ENCODE results near the gene ATXN10. TPM values are rescaled to one million over a fixed set of nuclear protein-coding genes. Genes with fewer than 3 reads are reported as not detected.
"Not testable (repeated sequence)": the region's sequence is repeated elsewhere in the genome, so short reads cannot be mapped to it uniquely, and the experiment has no call there.

Gene ATXN10
- total RNA-seq, 1 donor from 2014 or later, result 99.7 TPM

DNA sequence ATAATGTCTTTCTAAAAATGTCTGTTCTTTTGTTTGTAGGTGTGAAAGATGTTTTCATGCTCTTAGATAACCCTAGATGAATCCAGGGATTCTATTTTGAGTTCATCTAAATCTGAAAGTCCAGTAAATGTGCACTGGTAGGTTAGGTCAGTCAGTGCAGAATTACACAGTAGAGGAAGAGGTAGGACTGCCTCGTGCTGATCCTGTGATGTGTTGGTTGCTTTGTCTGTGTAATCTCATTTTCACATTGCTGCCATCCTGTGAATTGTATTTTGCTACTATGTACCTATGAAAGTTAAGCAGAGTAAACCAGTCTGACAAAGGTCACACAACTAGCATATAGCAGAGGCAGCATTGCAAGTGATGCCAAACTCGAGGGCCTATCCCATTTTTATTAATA lies 36.5 kb downstream of the ATXN10 start:
- Mint-ChIP-seq H3K27ac (no peak overlapping the region), H3K36me3 (ENCODE audit: low read depth) (peaks cover 85% of the 10 kb centered on the region), H3K4me3 (no peak overlapping the region), H3K4me1 (peaks cover 3% of the 10 kb centered on the region), H3K9me3 (no peaks in the 10 kb centered on the region), H3K27me3 (no peaks in the 10 kb centered on the region)
- ChIA-PET CTCF (no interaction called here), POLR2A (no interaction called here)
- DNase-seq (no peak), ATAC-seq (ENCODE audit: low read depth) (no peak)
- intact Hi-C loops (cut with micrococcal nuclease), result no loop called here
- TF ChIP-seq, protein P1, sequence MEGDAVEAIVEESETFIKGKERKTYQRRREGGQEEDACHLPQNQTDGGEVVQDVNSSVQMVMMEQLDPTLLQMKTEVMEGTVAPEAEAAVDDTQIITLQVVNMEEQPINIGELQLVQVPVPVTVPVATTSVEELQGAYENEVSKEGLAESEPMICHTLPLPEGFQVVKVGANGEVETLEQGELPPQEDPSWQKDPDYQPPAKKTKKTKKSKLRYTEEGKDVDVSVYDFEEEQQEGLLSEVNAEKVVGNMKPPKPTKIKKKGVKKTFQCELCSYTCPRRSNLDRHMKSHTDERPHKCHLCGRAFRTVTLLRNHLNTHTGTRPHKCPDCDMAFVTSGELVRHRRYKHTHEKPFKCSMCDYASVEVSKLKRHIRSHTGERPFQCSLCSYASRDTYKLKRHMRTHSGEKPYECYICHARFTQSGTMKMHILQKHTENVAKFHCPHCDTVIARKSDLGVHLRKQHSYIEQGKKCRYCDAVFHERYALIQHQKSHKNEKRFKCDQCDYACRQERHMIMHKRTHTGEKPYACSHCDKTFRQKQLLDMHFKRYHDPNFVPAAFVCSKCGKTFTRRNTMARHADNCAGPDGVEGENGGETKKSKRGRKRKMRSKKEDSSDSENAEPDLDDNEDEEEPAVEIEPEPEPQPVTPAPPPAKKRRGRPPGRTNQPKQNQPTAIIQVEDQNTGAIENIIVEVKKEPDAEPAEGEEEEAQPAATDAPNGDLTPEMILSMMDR (IDR thresholded peaks at IDR 0.05), result no peak

GRCh38 chr22:45709060-45709739 lies 37.6 kb downstream of the ATXN10 start:
- POLR2A ChIA-PET, result no interaction called here
- Mint-ChIP-seq H3K4me3 (no peak overlapping the region), H3K36me3 (ENCODE audit: low read depth) (peaks cover 84% of the 10 kb centered on the region), H3K9me3 (no peaks in the 10 kb centered on the region), H3K27ac (no peak overlapping the region), H3K4me1 (peaks cover 3% of the 10 kb centered on the region), H3K27me3 (no peaks in the 10 kb centered on the region)
- CTCF ChIA-PET, result no interaction called here
- TF ChIP-seq, protein P1 (IDR thresholded peaks at IDR 0.05), result no peak
- DNase-seq, result no peak
- no peak for ATAC-seq (ENCODE audit: low read depth)
- intact Hi-C loops (cut with micrococcal nuclease), result no loop called here

- peaks cover 3% of the 10 kb centered on the region for H3K4me1 Mint-ChIP-seq
- H3K4me3 Mint-ChIP-seq, result no peak overlapping the region
- DNase-seq (no peak), ATAC-seq (ENCODE audit: low read depth) (no peak)
- TF ChIP-seq, protein P1 (IDR thresholded peaks at IDR 0.05), result no peak
- intact Hi-C loops (cut with micrococcal nuclease), result no loop called here
- peaks cover 80% of the 10 kb centered on the region for H3K36me3 Mint-ChIP-seq (ENCODE audit: low read depth)
- H3K27me3 Mint-ChIP-seq, result no peaks in the 10 kb centered on the region
- no peaks in the 10 kb centered on the region for H3K9me3 Mint-ChIP-seq
- POLR2A ChIA-PET, result no interaction called here
- no peak overlapping the region for H3K27ac Mint-ChIP-seq
- CTCF ChIA-PET, result no interaction called here
Measured at GRCh38 chr22:45709866-45710265, 38.2 kb downstream of the ATXN10 start.

DNA sequence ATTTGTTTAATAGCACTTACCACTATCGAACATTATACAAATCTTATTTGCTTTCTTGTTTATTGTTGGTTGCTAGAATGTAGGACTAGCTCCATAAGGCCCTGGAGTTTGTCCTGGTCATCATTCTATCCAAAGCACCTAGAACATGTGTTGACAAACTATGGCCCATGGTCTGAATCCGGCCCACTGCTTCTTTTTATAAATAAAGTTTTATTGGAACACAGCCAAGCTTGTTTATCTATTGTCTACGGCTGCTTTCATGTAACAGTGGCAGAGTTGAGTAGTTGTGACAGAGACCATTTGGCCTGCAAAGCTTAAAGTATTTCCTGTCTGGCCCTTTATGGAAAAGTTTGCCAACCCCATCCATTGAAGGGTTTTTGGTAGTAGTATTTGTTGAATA lies 38.8 kb downstream of the ATXN10 start:
- intact Hi-C loops (cut with micrococcal nuclease), result no loop called here
- peaks cover 82% of the 10 kb centered on the region for H3K36me3 Mint-ChIP-seq (ENCODE audit: low read depth)
- no peaks in the 10 kb centered on the region for H3K27me3 Mint-ChIP-seq
- H3K9me3 Mint-ChIP-seq, result no peaks in the 10 kb centered on the region
- no peak overlapping the region for H3K27ac Mint-ChIP-seq
- DNase-seq, result no peak
- ATAC-seq (ENCODE audit: low read depth), result no peak
- ChIA-PET POLR2A (no interaction called here), CTCF (no interaction called here)
- no peak overlapping the region for H3K4me3 Mint-ChIP-seq
- peaks cover 3% of the 10 kb centered on the region for H3K4me1 Mint-ChIP-seq
- TF ChIP-seq, protein P1 (IDR thresholded peaks at IDR 0.05), result no peak

- not testable (repeated sequence) for H3K9me3 Mint-ChIP-seq
Measured at GRCh38 chr22:45714390-45714789, 42.8 kb downstream of the ATXN10 start.

GRCh38 chr22:45717789-45718188 lies 46.2 kb downstream of the ATXN10 start:
- DNase-seq (no peak), ATAC-seq (ENCODE audit: low read depth) (no peak)
- H3K27ac Mint-ChIP-seq, result no peak overlapping the region
- H3K4me1 Mint-ChIP-seq, result no peaks in the 10 kb centered on the region
- H3K4me3 Mint-ChIP-seq, result no peak overlapping the region
- intact Hi-C loops (cut with micrococcal nuclease), result no loop called here
- no peaks in the 10 kb centered on the region for H3K9me3 Mint-ChIP-seq
- H3K27me3 Mint-ChIP-seq, result no peaks in the 10 kb centered on the region
- ChIA-PET POLR2A (no interaction called here), CTCF (no interaction called here)
- TF ChIP-seq, protein P1 (IDR thresholded peaks at IDR 0.05), result no peak
- peaks cover 75% of the 10 kb centered on the region for H3K36me3 Mint-ChIP-seq (ENCODE audit: low read depth)

More at GRCh38 chr22:45714390-45714789, 42.8 kb downstream of the ATXN10 start:
- POLR2A ChIA-PET; H3K4me3 Mint-ChIP-seq; H3K4me1 Mint-ChIP-seq; ATAC-seq (ENCODE audit: low read depth); CTCF ChIA-PET; H3K27me3 Mint-ChIP-seq; DNase-seq; intact Hi-C loops (cut with micrococcal nuclease); H3K27ac Mint-ChIP-seq: not testable (repeated sequence)
- peaks cover 71% of the 10 kb centered on the region for H3K36me3 Mint-ChIP-seq (ENCODE audit: low read depth)

Data from activated B cell treated with CpG ODN at 0.5 μM for 24 hours (primary cell).